Endothelial cell of umbilical vein (primary cell): Measurements from ENCODE around the gene TGFBR3. TPM values are rescaled to one million over a fixed set of nuclear protein-coding genes. Genes with fewer than 3 reads are reported as not detected.

Experiments
- BruUV-seq: library from RNA; stranded (reverse); fragments of 400-500 nt; replicated peaks from 2 replicates; lab custom pipeline; 2021; lab: Mats Ljungman, UMichigan
- CTCF ChIA-PET: fragments of 300-600, 350-600 bp; sonication (Branson Sonifier 250); formaldehyde crosslinking; loops from one replicate; lab custom pipeline; 2021; ENCODE audit warnings: antibody characterized with exemption, inconsistent platforms; lab: Charles Lee
- POLR2A ChIA-PET: fragments of 300-600, 350-600 bp; sonication (Branson Sonifier 250); formaldehyde crosslinking; loops from one replicate; lab custom pipeline; 2021; ENCODE audit warnings: antibody characterized with exemption, inconsistent platforms; lab: Charles Lee
- DNase-seq: peaks from one replicate; pipeline ENCODE4 v3.0.0-alpha.2; 2011; ENCODE audit warnings: low read depth, low spot score
- FAIRE-seq: peaks from 2 replicates; lab custom pipeline; 2011; peaks lifted over from hg19 to GRCh38; lab: Jason Lieb, UNC
- H2AFZ ChIP-seq: 2 replicates; pipeline ENCODE4 v1.6.0; 2012; ENCODE audit warnings: low read depth, low read length, control low read depth, inconsistent platforms
- H3K27ac ChIP-seq: 2 replicates; pipeline ENCODE4 v1.5.1; 2011; ENCODE audit warnings: low read depth, mild to moderate bottlenecking, control low read depth, low read length, moderate library complexity; ENCODE audit not compliant: insufficient read depth
- H3K27me3 ChIP-seq, 2 experiments: 2 replicates each; pipeline versions ENCODE4 v1.6.0 to v1.6.1; 2011; ENCODE audit warnings: low read length in 2 of 2, mixed read lengths in 1 of 2; ENCODE audit not compliant: control insufficient read depth in 2 of 2, insufficient read depth in 2 of 2
- H3K36me3 ChIP-seq, 2 experiments: 2 replicates in 1 of 2; 3 replicates in 1 of 2; pipeline ENCODE4 v1.5.1; 2011; ENCODE audit warnings: low read length in 2 of 2, mild to moderate bottlenecking in 1 of 2, moderate library complexity in 1 of 2; ENCODE audit not compliant: control insufficient read depth in 2 of 2, insufficient read depth in 2 of 2; ENCODE audit errors: extremely low read depth in 1 of 2
- H3K4me1 ChIP-seq: 3 replicates; pipeline ENCODE4 v1.5.1; 2011; ENCODE audit warnings: mild to moderate bottlenecking, low read length; ENCODE audit not compliant: control insufficient read depth, insufficient read depth; ENCODE audit errors: extremely low read depth
- H3K4me2 ChIP-seq: 2 replicates; pipeline ENCODE4 v1.6.1; 2011; ENCODE audit warnings: low read length, control low read depth, mixed read lengths; ENCODE audit not compliant: insufficient read depth
- H3K4me3 ChIP-seq, 3 experiments: fragments of 200-600 bp in 1 of 3; sonication (generic), shearing (Covaris generic) in 1 of 3; replicated peaks in 1 of 3; 2 replicates each; pipeline ENCODE4 v1.5.1; 2011 to 2016; ENCODE audit warnings: control low read depth in 3 of 3, low read length in 3 of 3, mild to moderate bottlenecking in 2 of 3, inconsistent platforms in 1 of 3, low read depth in 1 of 3, moderate library complexity in 1 of 3; ENCODE audit not compliant: insufficient read depth in 1 of 3
- H3K79me2 ChIP-seq: 2 replicates; pipeline ENCODE4 v1.6.0; 2012; ENCODE audit warnings: low read length, inconsistent platforms; ENCODE audit not compliant: control insufficient read depth, insufficient read depth
- H3K9ac ChIP-seq: replicated peaks from 2 replicates; pipeline ENCODE3; 2011; ENCODE audit warnings: low read length, control low read depth; ENCODE audit not compliant: insufficient read depth; ENCODE audit errors: extremely low read depth
- H3K9me1 ChIP-seq: replicated peaks from 3 replicates; pipeline ENCODE4 v1.6.0; 2011; ENCODE audit warnings: mild to moderate bottlenecking, low read length; ENCODE audit not compliant: control insufficient read depth, insufficient read depth; ENCODE audit errors: extremely low read depth
- H3K9me3 ChIP-seq: replicated peaks from 2 replicates; pipeline ENCODE4 v1.5.1; 2012; ENCODE audit warnings: low read length, inconsistent platforms; ENCODE audit not compliant: control insufficient read depth, insufficient read depth
- H4K20me1 ChIP-seq: replicated peaks from 2 replicates; pipeline ENCODE3; 2011; ENCODE audit warnings: mild to moderate bottlenecking, low read length; ENCODE audit not compliant: control insufficient read depth, insufficient read depth; ENCODE audit errors: extremely low read depth
- CTCF ChIP-seq, 2 donors: IDR thresholded peaks; 1 replicate in 1 of 2; 2 replicates in 1 of 2; pipeline ENCODE4 v1.5.1; 2011; ENCODE audit warnings: low read length in 2 of 2, mild to moderate bottlenecking in 2 of 2, moderate library complexity in 2 of 2, control low read depth in 1 of 2, inconsistent platforms in 1 of 2, low read depth in 1 of 2; ENCODE audit not compliant: insufficient read depth in 1 of 2; ENCODE audit errors: extremely low read depth in 1 of 2
- EZH2 ChIP-seq: IDR thresholded peaks from 2 replicates; pipeline ENCODE4 v1.6.1; 2012; ENCODE audit warnings: borderline replicate concordance, low read depth, mild to moderate bottlenecking, moderate library complexity, low read length, inconsistent platforms; ENCODE audit not compliant: severe bottlenecking
- FOS ChIP-seq: IDR thresholded peaks from 2 replicates; pipeline ENCODE4 v1.6.1; 2011; ENCODE audit warnings: mild to moderate bottlenecking, low read length, moderate library complexity, borderline replicate concordance; ENCODE audit not compliant: insufficient read depth
- GATA2 ChIP-seq: IDR thresholded peaks from 2 replicates; pipeline ENCODE4 v1.7.0; 2011; ENCODE audit warnings: low read depth, mild to moderate bottlenecking, moderate library complexity, mixed read lengths, low read length; ENCODE audit not compliant: insufficient read length, insufficient read depth
- JUN ChIP-seq: IDR thresholded peaks from 2 replicates; pipeline ENCODE4 v1.6.1; 2011; ENCODE audit warnings: borderline replicate concordance, low read depth; ENCODE audit not compliant: insufficient read length, insufficient read depth
- MAX ChIP-seq: IDR thresholded peaks from 2 replicates; pipeline ENCODE4 v1.6.1; 2011; ENCODE audit not compliant: insufficient read depth, insufficient read length
- MYC ChIP-seq: IDR thresholded peaks from one replicate; pipeline ENCODE4 v1.6.1; 2011; ENCODE audit warnings: mild to moderate bottlenecking, low read depth, low read length
- POLR2A ChIP-seq: IDR thresholded peaks from 2 replicates; pipeline ENCODE4 v1.6.1; 2012; ENCODE audit warnings: low read depth, mild to moderate bottlenecking, control low read depth, low read length
- POLR2AphosphoS5 ChIP-seq: IDR thresholded peaks from 2 replicates; pipeline ENCODE4 v1.6.1; 2012; ENCODE audit warnings: low read depth, mild to moderate bottlenecking, control low read depth, low read length, moderate library complexity; ENCODE audit not compliant: insufficient read depth
- dilution Hi-C: fragments of 300-500 bp; cut with MboI; formaldehyde crosslinking; loops from one replicate; pipeline ENCODE4 v1.15.0; 2019; ENCODE audit warnings: low sequenced_read_pairs; ENCODE audit not compliant: extremely low pct_ligation_motif_present
- intact Hi-C: fragments of 100-400 bp; cut with micrococcal nuclease; formaldehyde crosslinking; loops from one replicate; pipeline ENCODE4 v1.10.0; 2022
- polyA plus RNA-seq, 4 experiments: library from polyadenylated mRNA; depleted of rRNA in 3 of 4; stranded (reverse) in 3 of 4; unstranded in 1 of 4; fragments of >200 nt; gene quantifications; 2 replicates each; pipeline versions ENCODE4 v1.2.1 to v1.2.3, GENCODE V29; 2011 to 2012; ENCODE audit warnings: missing spikeins in 1 of 4
- total RNA-seq: library from RNA; stranded (reverse); gene quantifications from 2 replicates; pipeline ENCODE4 v1.2.3, GENCODE V29; 2021

The TGFBR3 gene
- total and polyA plus RNA-seq, 2 donors (not counting 3 experiments of a cell fraction or from before 2014, with no cell fraction given) = 8.0 to 13.4 TPM

GRCh38 chr1:91676030-91676429, 209.9 kb downstream of the TGFBR3 start:
- Histone ChIP-seq H3K4me2 (no peak overlapping the region), H3K27me3 (no peaks in the 10 kb centered on the region), H3K4me3 (no peak overlapping the region), H3K27ac (no peak overlapping the region), H3K9me1 (no peaks in the 10 kb centered on the region), H3K4me1 (no peaks in the 10 kb centered on the region), H2AFZ (no peak overlapping the region), H3K9ac (no peak overlapping the region), H3K9me3 (no peaks in the 10 kb centered on the region), H3K36me3 (no peaks in the 10 kb centered on the region), H4K20me1 (no peaks in the 10 kb centered on the region), H3K79me2 (no peaks in the 10 kb centered on the region)
- intact Hi-C loops (no loop called here), dilution Hi-C loops (no loop called here)
- DNase-seq = no peak
- no peak for FAIRE-seq
- POLR2A ChIA-PET = no interaction called here
- BruUV-seq = no TSS peak
- TF ChIP-seq POLR2AphosphoS5 = no peak
- no peak for TF ChIP-seq MAX
- TF ChIP-seq FOS = no peak
- no peak for TF ChIP-seq JUN
- no peak for TF ChIP-seq POLR2A
- TF ChIP-seq MYC = no peak
- TF ChIP-seq EZH2 = no peak
- no peak for TF ChIP-seq CTCF (IDR thresholded peaks at IDR 0.05; ENCODE audit: extremely low read depth in 1 of 2, insufficient read depth in 1 of 2, low read depth in 1 of 2, low read length in 2 of 2)
- no peak for TF ChIP-seq GATA2
- CTCF ChIA-PET = no interaction called here
